ELR (cell line): ENCODE results near the gene NSUN5.
A peak's percentile ranks its signal among the peaks of the same experiment; 100 is the strongest.
"Not testable (repeated sequence)": the region's sequence is repeated elsewhere in the genome, so short reads cannot be mapped to it uniquely, and the experiment has no call there.

Experiments
- DNase-seq: peaks from one replicate; pipeline ENCODE4 v3.0.0-alpha.2; 2015; ENCODE audit warnings: low read depth

Gene NSUN5

DNA sequence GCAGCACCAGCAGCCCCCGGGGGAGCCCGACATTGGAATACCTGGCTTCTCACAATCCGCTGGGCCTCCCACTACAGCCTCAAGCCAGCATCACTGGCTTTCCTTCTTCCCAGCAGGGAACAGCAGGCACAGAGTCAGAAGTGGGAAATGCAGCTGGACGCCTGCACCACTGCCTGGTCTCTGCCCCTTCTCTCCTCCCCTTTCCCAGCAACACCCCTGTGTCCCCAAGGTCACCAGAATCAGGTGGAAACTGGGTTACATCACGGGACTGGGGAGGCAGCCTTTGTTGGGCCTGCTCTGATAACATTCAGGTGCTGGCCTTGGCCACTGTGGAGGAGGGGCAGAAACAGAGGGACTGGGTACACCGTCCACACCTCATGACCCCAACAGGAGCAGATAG is 16.8 kb upstream of the NSUN5 start:
- not testable (repeated sequence) for DNase-seq

DNA sequence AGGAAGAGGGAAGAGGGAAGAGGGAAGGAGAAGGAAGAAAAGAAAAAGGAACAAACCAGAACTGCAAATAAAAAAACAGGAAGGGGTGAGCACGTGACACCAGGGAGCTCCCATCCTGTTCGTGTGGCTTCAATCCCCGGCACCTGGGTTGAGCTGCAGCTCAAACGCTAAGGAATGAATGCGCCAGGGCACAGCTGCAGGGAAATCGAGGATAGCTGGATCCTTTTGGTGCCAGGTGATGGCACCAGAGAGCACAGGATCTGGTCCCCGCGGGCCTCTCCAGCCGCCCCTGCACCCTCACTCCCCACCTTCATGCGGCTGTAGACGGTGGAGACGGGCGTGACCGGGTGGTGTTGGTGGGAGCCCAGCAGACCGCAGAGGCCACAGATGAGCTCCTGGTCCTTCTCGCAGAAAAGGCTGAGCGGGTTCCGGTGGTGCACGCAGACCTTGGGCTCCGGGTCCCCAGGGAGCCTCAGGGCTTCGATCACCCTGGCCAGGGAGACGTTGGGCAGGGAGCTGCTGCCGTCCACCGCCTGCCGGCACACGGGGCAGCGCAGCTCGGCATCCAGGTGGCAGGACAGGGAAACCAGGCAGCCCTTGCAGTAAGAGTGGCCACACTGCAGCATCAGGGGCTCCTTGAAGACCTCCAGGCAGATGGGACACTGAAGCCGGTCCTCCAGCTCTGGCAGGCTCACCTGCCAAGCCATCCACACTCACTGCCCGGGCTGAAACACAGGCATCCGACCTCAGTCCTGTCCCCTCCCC is 15.6 kb upstream of the NSUN5 start:
- DNase-seq, result peak; percentile 64

DNA sequence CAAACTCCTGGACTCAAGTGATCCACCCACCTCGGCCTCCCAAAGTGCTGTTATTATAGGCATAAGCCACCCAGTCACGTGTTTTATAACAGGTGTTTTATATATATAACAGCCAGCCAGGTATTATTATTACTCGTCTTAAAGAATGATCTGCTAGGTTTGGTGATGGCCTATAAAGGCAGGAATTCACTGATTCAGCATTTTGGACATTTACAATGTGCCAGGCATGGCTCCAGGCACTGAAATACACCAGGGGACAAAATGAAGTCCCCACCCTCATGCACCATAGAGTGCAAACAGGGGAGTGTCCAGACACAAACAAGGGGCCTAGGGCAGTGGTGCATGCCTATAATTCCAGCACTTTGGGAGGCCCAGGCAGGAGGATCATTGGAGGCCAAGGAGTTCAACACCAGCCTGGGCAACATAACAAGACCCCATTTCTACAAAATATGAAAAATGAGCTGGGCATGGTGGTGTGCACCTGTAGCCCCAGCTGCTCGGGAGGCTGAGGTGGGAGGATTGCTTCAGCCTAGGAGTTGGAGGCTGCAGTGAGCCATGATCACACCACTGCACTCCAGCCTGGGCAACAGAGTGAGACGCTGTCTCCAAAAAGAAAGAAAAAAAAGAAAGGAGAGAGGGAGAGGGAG is 14.9 kb upstream of the NSUN5 start:
- not testable (repeated sequence) for DNase-seq

DNA sequence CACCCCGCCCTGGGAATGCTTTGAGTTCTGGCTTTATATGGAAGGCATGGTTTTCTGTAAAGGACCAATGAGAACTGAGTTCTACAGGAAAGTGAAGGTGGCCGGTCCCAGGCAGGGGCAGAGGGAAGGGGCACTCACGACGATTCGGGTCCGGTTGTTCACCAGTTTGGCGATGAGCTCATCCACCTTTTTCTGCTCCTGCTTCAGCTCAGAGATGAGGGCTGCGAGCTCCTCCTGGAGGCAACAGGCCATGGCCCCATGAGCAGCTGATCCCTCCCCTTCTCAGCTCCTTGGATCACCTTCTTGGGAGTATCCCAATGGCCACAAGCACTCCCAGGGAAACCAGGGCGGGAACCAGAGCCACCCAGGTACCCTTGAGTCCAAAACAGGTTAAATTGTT is 11.4 kb upstream of the NSUN5 start:
- DNase-seq, result not testable (repeated sequence)

DNA sequence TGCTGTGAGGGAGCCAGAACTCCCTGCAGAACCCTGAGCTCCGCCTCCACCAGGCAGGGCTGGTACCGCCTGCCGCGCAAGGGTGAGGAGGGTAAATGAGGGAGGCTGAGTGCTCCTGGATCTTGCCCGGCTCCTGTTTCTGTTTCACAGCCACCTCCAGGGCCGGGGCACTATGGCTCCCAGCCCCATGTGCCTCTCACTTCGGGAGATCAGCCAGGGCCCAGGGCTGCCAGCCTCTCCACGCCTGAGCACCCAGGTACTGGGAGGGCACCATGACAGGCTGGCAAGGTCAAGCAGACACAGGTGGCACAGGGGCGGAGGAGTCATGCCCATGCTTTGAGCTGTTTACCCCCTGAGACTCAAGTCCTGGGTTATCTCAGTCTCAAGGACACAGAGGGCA is 10.9 kb upstream of the NSUN5 start:
- not testable (repeated sequence) for DNase-seq

DNA sequence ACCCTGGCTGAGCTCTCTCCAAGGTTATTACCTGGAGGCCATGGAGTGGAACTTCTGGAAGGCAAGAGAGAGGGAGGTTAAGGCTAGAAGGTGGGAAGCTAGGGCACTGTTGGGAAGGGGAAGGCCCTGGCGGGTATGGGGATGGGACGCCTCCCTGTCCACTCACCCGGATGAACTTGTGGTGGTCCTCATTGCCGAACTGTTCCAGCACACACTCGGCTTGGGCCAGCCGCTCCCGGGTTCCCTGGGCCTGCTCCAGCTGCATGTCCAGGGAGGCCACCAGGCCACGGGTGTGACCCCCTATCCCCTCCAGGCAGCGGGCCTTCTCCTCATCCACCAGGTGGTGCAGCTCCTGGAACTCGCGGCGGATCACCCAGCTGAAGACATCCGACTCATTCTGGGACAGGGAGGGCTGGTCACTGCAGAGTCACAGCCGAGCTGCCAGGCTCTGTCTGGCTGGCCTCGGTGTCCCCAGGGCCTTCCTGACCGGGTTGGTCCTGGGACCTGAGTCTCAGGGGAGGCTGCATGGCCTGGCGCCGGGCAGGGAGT is 10.1 kb upstream of the NSUN5 start:
- DNase-seq, result not testable (repeated sequence)

DNA sequence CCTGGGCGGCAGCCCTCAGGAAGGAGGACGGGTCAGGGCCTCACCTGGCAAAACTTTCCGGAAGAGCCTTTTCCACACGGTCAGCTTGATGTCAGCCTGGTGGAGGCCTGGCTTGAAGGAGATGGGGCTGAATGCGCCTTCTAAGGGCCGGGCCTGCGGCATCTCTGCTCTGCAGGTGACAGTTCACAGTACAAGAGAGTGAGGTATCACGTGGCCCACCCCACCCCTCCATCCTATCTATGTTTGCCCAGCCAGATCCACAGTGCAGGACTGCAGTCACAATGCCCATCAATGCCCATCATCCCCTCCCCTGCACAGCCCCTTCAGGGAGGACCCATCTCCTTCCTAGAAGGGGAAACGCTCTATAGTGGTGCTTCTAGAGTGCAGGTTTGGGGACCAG is 7.9 kb upstream of the NSUN5 start:
- no peak for DNase-seq

DNA sequence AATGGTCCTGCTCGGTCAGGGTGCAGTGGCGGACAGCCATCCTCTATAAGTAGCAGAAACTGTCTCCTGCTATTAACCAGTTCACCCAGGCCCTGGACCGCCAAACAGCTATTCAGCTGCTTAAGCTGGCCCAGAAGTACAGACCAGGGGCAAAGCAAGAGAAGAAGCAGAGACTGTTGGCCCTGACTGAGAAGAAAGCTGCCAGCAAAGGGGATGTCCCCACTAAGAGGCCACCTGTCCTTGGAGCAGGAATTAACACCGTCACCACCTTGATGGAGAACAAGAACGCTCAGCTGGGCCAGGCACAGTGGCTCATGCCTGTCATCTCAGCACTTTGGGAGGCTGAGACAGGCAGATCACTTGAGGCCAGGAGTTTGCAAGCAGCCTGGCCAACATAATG is 5.6 kb upstream of the NSUN5 start:
- DNase-seq, result no peak

DNA sequence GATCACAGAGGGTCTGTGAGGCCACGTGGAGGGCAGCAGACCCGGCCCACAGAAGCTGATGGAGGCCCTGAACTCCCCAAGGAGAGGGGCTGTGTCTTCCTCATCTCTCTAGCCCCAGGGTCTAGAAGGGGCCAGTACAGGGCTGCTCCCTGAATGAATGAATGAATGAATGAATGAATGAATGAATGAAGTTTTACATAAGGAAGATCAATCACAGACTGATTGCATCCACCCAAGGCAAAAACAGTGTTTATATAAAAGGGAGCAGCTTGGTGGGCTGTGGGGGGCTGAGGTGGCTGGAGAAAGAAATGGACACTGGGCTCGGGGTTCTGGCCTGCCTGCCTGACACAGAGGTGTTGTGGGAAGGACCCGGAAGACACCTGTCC is 4.9 kb upstream of the NSUN5 start:
- no peak for DNase-seq

DNA sequence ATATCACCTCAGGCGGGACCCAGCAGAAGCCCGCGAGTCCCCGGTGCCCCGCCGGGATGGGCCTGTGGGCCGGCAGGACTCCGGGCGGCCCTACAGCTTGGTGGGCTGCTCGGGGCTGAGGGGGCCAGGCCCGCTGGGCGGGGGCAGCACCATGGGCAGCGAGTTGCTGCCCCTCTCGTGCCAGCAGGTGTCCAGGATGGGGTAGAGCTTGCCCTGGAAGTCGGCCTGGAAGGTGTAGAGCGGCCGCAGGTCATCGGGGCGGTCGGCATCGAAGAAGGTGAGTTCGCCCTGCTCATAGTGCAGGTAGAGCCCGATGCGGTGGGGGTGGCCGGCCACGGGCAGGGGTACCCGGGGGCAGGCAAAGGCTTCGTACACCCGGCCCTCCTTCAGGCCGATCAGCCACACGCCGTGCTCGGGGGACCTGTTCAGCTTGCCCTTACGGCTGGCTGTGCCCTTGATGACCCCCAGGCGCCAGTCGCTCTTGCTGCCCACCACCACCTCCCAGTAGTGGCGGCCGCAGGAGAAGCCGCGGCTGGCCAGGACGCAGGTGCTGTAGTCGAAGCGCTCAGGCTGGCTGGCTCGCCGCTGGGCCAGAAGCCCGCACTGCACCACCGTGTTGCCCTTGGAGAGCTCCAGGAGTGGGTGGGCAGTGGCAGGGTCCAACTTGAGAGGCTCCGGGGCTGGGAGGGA is 4.3 kb upstream of the NSUN5 start:
- DNase-seq, result no peak

DNA sequence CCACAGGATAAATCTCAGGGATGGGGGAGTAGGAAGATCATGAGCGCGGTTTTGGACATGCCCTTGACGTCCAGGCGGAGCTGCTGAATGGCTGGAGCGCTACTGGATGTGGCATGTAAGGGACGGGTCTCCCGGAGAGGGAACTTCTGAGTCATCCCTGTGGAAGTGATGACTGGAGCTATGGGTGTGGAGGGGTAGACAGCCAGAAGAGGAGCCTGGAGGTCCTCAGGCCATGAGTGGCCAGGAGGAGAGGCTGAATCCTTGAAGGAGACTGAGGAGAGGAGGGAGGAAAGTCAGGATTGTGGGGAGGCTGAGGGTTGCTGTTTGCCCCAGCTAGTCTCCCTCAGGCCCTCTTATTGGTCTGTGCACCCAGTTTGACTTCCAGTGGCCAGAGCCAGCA is 2.8 kb upstream of the NSUN5 start:
- peak; percentile 21 for DNase-seq

DNA sequence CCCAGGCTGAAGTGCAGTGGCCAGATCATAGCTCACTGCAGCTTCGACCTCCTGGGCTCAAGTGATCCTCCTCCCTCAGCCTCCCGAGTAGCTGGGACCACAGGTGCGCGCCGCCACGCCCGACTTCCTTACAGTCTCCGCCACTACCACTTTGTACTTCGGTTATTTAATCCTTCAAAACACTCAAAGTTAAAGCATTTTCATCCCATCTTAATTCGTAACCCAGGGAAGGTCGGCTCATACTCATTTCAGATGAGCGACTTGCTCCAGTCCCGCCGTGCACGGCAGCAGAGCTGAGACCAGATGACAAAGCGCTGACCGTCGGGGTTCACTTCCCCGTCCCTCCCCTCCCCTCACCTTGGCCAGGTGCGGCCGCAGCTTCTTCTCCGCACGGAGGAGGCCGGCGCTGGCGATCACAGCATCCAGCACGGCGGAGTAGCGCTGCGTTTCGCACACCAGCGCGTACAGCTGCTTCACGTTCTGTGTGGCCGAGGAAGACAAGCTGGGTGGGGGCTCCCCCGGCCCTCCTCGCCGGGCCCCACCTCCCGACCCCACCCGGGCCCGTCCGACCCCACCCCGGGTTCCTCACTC is 457 bp downstream of the NSUN5 start:
- DNase-seq, result no peak

DNA sequence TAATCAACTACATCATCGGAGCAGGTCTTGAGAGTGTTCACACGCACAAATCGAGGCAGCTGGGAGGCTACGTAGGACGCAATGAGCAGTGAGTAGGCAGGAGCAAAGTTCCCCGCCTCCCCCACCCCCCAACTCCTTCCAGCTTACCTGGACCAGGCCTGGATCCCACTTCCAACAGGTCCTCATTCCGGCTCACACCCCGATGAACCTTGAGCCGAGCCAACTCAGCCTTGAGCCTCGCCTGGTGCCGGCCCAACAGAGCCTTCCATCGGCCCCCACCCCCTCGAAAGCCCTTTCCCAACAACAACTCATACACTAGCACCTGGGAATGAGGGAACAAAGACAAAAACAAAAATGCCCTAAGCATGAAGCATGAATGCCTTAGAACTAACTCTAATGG is 1.2 kb downstream of the NSUN5 start:
- no peak for DNase-seq

DNA sequence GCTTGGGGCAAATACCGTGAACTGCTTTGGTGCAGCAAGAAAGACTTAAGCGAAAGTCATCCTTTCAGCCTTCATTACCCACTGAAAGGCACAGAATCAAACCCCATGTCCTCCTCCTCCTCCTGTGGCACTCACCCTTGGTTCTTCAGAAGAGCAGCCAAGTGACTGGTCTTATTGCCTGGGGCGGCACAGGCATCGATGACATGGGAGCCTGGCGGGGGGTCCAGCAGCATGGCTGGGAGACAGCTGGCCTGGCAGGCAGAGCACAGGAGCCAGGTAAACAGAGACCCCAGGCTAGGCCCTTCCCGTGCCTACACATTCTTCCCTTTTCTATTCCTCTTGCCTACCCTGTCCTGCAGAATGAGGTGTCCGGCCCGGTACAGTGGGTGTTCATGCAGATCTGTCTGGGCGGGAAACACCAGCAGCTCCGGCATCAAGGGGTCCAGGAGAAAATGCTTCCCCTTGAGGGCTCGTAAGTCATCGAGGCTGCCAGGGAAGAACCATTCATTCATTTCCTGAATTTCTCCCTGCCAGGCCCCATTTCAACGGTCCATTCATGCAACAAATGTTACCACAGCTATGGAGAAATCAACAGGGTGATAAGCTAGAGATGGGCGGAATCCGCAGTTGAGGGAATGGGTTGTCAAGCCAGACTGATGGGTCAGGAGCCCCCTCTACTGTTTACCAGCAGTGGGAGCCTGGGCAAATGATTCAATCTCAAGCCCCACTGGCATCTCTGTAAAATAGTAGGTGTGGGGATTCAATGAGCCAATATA is 3.8 kb downstream of the NSUN5 start:
- DNase-seq, result not testable (repeated sequence)

DNA sequence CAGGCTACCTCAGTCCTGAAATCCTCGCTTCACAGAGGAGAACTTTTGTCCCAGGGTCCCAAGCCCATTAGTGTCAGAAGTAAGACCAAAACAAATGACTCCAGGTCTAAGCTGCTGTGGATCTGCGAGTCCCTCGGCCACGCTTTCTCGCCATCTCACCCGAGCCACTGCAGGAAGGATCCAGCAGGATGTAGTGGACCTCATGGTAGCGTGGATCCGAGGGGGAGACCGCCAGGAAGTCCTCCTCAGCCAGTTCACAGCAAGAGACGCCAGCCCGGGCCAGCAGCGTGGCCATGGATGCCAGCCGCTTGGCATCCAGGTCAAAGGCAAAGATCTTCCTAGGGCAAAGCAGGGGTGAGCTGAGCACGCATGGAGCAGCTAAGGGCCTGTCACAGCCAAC is 4.6 kb downstream of the NSUN5 start:
- no peak for DNase-seq

DNA sequence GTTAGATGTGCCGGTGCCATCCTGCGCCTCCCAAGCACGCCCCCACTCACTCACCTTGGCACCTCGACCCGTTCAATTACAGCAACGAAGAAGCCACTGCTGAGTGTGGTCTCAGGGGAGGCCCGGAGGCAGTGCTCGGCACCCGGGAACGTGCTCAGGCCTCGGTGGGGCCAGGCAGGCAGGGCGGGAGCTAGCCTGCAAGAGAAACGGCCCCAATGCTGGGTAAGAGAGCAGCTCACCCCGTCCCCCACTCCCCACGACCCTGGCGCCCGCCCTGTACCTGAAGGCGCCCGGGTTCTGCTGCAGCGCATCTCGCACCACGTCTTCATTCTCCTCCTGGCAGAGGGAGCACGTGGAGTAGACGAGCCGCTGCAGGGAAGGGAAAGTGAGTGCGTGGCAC is 5.1 kb downstream of the NSUN5 start:
- no peak for DNase-seq

DNA sequence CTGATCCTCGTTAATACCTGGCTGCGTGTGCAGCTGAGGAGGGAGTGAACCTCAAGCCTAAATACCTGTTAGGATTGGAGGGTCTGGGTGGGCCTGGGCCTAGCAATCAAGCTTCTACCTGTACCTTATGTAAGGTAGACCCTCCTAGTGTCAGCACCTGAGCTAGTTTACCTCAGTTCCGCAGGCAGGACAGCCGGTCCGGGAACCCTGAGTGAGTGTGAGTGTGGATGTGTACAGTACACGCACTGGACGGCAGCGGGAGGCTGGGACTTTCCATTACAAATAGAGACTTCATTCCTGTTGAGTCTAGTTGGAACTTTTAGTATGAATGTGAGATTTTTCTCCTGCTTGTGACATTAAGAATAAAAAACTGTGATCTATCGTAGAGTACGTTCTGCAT is 5.8 kb downstream of the NSUN5 start:
- DNase-seq, result not testable (repeated sequence)

DNA sequence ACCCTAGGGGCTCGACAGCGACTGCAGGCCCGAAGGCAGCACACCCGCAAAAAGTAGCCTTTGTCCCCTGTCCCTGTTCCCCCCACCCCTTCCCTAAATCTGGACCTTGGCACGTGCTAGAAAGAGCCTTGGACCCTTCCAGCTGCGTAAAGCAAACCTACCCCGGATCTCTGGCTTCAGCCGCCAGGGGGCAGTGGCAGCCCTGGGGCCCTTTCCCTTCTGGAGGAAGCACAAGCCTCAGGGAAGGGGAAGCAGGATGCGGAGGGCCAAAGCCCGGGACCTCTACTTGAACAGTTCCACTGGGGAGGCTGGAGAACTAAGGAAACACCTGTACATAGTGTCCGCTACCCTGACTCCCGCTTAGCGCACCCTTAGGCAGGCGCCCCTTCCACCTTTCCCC is 7.5 kb downstream of the NSUN5 start:
- DNase-seq, result not testable (repeated sequence)

DNA sequence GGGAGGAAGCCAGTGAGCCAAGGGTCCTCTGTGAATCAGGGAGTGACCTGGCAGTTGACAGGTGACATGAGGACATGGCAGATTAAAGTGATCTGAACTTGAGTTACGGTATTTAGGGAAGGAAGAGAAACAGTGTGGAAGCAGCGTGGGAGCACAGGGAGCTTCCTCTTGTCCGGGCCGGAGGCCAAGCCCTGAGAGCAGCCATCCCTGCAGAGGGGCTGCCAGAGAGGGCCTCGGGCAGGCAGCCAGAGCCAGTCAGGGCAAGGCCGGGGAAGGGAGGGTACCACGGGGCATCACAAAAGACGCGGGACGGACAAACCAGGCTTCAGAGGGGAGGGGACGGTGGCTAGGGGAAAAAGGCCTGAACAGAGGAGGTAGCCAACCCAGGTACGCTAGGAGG is 8.8 kb downstream of the NSUN5 start:
- DNase-seq, result not testable (repeated sequence)

DNA sequence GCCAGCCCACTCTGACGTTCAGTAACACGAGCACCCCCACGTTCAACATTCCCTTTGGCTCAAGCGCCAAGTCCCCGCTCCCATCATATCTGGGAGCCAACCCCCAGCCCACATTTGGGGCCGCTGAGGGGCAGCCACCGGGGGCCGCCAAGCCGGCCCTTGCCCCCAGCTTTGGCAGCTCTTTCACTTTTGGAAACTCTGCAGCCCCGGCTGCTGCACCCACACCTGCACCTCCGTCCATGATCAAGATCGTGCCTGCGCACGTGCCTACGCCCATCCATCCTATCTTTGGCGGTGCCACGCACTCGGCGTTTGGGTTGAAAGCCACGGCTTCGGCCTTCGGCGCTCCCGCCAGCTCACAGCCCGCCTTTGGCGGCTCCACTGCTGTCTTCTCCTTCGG is 10.9 kb downstream of the NSUN5 start:
- not testable (repeated sequence) for DNase-seq

DNA sequence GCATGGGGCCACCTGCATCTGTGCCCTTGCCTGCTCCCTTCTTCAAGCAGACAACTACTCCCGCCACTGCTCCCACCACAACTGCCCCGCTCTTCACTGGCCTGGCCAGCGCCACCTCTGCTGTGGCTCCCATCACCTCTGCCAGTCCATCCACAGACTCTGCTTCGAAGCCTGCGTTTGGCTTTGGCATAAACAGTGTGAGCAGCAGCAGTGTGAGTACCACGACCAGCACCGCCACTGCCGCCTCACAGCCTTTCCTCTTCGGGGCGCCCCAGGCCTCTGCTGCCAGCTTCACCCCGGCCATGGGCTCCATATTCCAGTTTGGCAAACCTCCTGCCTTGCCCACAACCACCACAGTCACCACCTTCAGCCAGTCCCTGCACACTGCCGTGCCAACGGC is 11.4 kb downstream of the NSUN5 start:
- not testable (repeated sequence) for DNase-seq

DNA sequence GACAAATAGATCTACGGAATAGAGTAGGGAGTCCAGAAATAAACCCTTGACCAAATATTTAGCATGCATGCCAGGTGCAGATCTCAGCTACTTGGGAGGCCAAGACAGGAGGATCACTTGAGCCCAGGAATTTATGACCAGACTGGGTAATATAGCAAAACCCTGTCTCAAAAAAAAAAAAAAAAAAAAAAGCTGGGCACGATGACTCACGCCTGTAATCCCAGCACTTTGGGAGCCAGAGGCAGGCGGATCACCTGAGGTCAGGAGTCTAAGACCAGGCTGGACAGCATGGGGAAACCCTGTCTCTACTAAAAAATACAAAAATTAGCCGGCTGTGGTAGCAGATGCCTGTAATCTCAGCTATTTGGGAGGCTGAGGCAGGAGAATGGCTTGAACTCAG is 31.4 kb downstream of the NSUN5 start:
- DNase-seq, result not testable (repeated sequence)
